GM12864 (cell line): ENCODE results near the gene POGZ.
"Not testable (repeated sequence)": the region's sequence is repeated elsewhere in the genome, so short reads cannot be mapped to it uniquely, and the experiment has no call there.

Experiments
- DNase-seq: peaks from one replicate; pipeline ENCODE4 v3.0.0-alpha.2; 2011; ENCODE audit warnings: low read depth
- H3K4me3 ChIP-seq: 2 replicates; pipeline ENCODE4 v1.5.1; 2011; ENCODE audit warnings: mild to moderate bottlenecking, low read depth, low read length, control low read depth
- CTCF ChIP-seq: IDR thresholded peaks from 2 replicates; pipeline ENCODE4 v1.5.1; 2011; ENCODE audit warnings: low read depth, mild to moderate bottlenecking, moderate library complexity, low read length, control low read depth, inconsistent platforms; ENCODE audit errors: missing control alignments

POGZ gene

DNA sequence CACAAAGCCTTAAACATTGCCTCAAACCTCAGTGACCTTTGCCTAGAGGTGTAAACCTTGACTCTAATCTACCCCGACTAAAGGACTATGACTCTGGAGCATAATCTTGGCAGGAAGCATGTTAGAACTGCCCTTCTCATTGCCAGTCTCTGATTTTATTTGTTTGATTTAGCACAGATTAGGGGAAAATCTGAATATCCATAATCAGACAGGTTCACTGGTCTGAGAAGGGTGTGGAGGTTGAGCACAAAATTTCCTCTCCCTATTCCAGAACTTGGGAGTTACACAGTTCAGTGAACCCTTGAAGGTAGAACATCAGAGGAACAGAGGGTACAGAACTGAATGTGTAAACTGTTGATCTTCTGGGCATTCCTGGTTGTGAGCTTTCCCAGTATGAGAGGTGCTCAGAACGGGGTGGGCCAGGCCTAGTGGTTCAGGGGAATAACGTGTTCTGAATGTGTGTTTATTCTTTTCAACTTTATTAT, 68.2 kb downstream of the POGZ start:
- no peak for TF ChIP-seq CTCF
- DNase-seq: no peak
- H3K4me3 ChIP-seq: no peak overlapping the region

GRCh38 chr1:151390221-151391078, 68.8 kb downstream of the POGZ start:
- H3K4me3 ChIP-seq, DNase-seq: not testable (repeated sequence)

DNA sequence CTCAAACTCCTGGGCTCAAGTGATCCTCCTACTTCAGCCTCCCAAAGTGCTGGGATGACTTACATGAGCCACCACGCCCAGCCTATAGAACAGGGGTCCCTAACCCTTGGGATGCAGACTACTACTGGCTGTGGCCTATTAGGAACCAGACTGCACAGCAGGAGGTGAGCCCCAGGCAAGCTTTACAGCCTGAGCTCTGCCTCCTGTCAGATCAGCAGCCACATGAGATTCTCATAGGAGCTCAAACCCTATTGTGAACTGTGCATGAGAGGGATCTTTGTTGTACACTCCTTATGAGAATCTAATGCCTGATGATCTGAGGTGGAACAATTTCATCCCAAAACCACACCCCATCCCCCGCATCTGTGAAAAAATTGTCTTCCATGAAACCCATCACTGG, 73.3 kb downstream of the POGZ start:
- no peak for DNase-seq
- no peak overlapping the region for H3K4me3 ChIP-seq
- no peak for TF ChIP-seq CTCF

GRCh38 chr1:151384584-151384983, 74.7 kb downstream of the POGZ start:
- no peak overlapping the region for H3K4me3 ChIP-seq
- no peak for DNase-seq
- no peak for TF ChIP-seq CTCF

DNA sequence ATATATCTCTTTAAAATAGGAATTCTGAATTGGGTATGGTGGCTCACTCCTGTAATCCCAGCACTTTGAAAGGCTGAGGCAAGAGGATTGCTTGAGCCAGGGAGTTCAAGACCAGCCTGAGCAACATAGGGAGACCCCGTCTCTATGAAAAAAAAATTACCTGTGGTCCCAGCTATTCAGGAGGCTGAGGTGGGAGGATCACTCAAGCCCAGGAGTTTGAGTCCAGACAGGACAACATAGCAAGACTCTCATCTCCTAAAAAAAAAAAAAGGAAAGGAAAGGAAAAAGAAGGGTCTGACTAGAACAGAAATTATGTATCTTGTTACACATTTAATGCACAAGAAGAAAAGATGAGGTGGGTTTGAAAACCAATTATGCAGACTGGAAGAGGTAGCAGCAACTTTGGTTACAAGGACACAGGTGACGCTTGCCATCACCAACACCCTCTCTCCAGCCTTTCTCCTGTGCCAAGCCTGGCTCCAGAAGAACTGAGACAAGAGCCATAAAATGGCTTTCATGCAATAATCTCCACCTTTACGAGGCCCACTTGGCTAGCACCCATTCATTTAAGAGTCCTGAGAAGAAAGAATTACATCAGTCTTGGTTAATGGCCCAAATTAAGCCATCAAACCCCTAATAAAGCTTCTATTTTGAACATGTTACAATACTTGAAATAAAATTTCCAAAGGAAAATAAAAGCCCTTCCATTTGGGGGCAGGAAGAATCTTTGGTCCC, 82.0 kb downstream of the POGZ start:
- DNase-seq: no peak
- TF ChIP-seq CTCF: no peak
- H3K4me3 ChIP-seq: no peak overlapping the region

DNA sequence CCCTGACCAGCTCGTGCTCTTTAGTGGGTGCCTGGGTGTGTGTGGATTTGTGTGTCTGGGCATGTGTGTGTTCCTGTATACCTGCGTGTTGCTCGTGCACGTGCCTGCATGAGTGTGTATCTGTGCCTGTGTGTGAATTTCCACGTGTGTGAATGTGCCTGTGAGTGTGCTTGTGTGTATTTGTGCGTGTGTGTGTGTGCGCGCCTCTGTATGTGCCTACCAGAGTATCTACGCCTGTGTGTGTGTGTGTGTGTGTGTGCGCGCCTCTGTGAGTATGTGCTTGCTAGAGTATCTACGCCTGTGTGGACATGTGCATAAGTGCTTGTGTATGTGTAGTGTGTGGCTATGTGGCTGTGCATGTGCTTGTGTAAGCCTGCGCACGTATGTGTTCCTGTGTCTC, 86.1 kb downstream of the POGZ start:
- H3K4me3 ChIP-seq: no peak overlapping the region
- DNase-seq: no peak
- no peak for TF ChIP-seq CTCF

DNA sequence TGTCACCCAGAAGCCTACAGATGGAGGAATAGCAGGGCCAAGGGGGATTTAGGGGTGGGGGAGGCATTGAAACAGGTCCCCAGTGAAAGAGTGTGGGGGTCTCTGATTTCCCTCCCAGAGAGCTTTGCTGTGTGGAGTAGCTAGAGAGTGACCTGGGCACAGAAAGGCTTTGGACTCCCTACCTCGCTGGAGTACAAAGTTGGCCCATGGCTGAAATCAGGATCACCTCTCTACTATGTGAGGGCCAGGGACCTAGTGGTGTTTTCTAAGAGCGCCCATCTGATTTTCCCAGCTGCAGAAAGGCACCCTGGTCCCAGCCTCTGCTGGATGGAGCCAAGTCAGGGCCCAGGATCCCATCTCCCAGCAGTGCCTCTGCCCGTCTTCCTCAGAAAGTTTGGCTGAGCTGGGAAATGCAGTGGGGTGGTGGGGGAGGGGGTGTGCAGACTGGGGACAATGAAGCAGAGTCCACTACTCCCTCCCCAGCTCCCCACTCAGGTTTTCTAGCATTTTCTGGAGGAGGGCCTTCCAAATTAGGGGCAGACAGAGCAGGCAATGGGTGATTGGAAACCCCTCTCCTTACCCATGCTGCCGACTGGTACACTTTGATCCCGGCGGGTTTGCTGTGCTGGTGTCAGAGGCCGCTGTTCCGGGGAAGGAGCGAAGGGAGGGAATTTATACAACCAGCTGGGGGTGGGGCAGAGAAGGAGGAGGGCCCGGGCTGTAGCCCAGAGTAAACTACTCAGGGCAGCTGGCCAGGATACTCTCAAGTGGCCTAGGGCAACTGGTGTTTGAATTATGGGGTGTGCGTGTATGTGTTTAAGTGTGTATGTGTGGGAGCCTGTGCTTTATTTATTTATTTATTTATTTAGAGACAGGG, 87.0 kb downstream of the POGZ start, which contains the start of gene SELENBP1:
TSS of gene SELENBP1 (minus strand) at position 648 of the 877 bp plus-strand sequence. CDS start at position 584, 64 bp downstream.
- TF ChIP-seq CTCF: no peak
- DNase-seq: no peak
- H3K4me3 ChIP-seq: no peak within 1 kb of the TSS
